Measurements from ENCODE around the gene KCNJ9.

KCNJ9 gene

GRCh38 chr1:160081261-160081936, at the start of gene KCNJ9:
Gene KCNJ9, plus strand, starts transcription at chr1:160081538. Its CDS starts 2,493 bp downstream, at chr1:160084031.
- H3K4me3 ChIP-seq (ENCODE audit: low read length): no peak within 1 kb of the TSS
- no peak for TF ChIP-seq CTCF (IDR thresholded peaks at IDR 0.05; ENCODE audit: insufficient read depth, low read depth, low read length, missing control alignments)
- no peak for DNase-seq (ENCODE audit: low read depth)

GRCh38 chr1:160032165-160032820, 49.0 kb upstream of the KCNJ9 start:
- H3K4me3 ChIP-seq (ENCODE audit: low read length): peak overlapping the region; percentile 93
- peak; percentile 49 for DNase-seq (ENCODE audit: low read depth)
- no peak for TF ChIP-seq CTCF (IDR thresholded peaks at IDR 0.05; ENCODE audit: insufficient read depth, low read depth, low read length, missing control alignments)

GRCh38 chr1:160040476-160040875, 40.9 kb upstream of the KCNJ9 start:
- no peak overlapping the region for H3K4me3 ChIP-seq (ENCODE audit: low read length)
- no peak for TF ChIP-seq CTCF (IDR thresholded peaks at IDR 0.05; ENCODE audit: insufficient read depth, low read depth, low read length, missing control alignments)
- DNase-seq (ENCODE audit: low read depth): no peak

GRCh38 chr1:160043543-160043942, 37.8 kb upstream of the KCNJ9 start:
- H3K4me3 ChIP-seq (ENCODE audit: low read length): no peak overlapping the region
- TF ChIP-seq CTCF (IDR thresholded peaks at IDR 0.05; ENCODE audit: insufficient read depth, low read depth, low read length, missing control alignments): no peak
- DNase-seq (ENCODE audit: low read depth): no peak

GRCh38 chr1:160045653-160046052, 35.7 kb upstream of the KCNJ9 start:
- no peak for TF ChIP-seq CTCF (IDR thresholded peaks at IDR 0.05; ENCODE audit: insufficient read depth, low read depth, low read length, missing control alignments)
- no peak overlapping the region for H3K4me3 ChIP-seq (ENCODE audit: low read length)
- DNase-seq (ENCODE audit: low read depth): no peak

- peak; percentile 47 for DNase-seq (ENCODE audit: low read depth)
- H3K4me3 ChIP-seq (ENCODE audit: low read length): no peak overlapping the region
Observed at GRCh38 chr1:160046494-160047110, 34.7 kb upstream of the KCNJ9 start.

More at GRCh38 chr1:160046494-160047110, 34.7 kb upstream of the KCNJ9 start:
- peak; percentile 63 for TF ChIP-seq CTCF (IDR thresholded peaks at IDR 0.05; ENCODE audit: insufficient read depth, low read depth, low read length, missing control alignments)

Data from epithelial cell of esophagus (primary cell).